ENCODE data around the gene IGFALS. TPM values are rescaled to one million over a fixed set of nuclear protein-coding genes. Genes with fewer than 3 reads are reported as not detected.
"Not testable (repeated sequence)": the region's sequence is repeated elsewhere in the genome, so short reads cannot be mapped to it uniquely, and the experiment has no call there.

IGFALS gene
- total RNA-seq, 4 donors from 2014 or later, result 0.42 to 2.4 (median 1.1) TPM

DNA sequence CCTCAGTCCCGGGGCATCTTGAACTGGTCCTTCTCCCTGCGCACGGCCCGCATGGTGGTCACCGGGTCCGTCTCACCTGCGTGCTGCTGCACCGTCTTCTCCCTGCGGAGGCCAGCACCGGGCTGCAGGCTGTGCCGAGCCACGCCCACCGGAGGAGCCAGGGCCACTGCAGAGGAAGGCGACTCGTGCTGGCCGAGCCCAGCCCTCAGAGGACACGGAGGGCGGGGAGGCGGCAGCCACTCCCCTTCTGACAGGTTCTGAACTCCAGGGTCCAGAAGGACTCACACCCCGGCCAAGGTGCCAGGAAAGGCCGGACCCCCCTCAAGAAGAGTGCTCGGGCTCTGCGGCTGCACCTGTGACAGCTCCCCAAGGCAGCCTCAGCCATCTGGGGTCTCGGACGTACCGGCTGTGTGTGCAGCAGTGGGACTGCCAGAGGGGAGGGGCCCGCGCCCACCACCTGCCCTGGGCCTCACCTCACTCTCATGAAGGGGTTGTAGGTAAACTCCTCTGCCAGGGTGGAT is 15.8 kb upstream of the IGFALS start:
- TF ChIP-seq EP300 (IDR thresholded peaks at IDR 0.05) (no peak), POLR2A (IDR thresholded peaks at IDR 0.05) (no peak), POLR2AphosphoS5 (IDR thresholded peaks at IDR 0.05) (no peak)
- TF ChIP-seq, protein P1, sequence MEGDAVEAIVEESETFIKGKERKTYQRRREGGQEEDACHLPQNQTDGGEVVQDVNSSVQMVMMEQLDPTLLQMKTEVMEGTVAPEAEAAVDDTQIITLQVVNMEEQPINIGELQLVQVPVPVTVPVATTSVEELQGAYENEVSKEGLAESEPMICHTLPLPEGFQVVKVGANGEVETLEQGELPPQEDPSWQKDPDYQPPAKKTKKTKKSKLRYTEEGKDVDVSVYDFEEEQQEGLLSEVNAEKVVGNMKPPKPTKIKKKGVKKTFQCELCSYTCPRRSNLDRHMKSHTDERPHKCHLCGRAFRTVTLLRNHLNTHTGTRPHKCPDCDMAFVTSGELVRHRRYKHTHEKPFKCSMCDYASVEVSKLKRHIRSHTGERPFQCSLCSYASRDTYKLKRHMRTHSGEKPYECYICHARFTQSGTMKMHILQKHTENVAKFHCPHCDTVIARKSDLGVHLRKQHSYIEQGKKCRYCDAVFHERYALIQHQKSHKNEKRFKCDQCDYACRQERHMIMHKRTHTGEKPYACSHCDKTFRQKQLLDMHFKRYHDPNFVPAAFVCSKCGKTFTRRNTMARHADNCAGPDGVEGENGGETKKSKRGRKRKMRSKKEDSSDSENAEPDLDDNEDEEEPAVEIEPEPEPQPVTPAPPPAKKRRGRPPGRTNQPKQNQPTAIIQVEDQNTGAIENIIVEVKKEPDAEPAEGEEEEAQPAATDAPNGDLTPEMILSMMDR (IDR thresholded peaks at IDR 0.05), result no peak
- Histone ChIP-seq H3K36me3 (peaks cover 46% of the 10 kb centered on the region), H3K9me3 (no peaks in the 10 kb centered on the region), H3K4me3 (no peak overlapping the region), H3K4me1 (peaks cover 6% of the 10 kb centered on the region), H3K27me3 (no peaks in the 10 kb centered on the region), H3K27ac (no peak overlapping the region)
- 94% methylated on average over 6 of the region's 28 CpGs for WGBS
- no peak for DNase-seq (ENCODE audit: low spot score in 2 of 2)

DNA sequence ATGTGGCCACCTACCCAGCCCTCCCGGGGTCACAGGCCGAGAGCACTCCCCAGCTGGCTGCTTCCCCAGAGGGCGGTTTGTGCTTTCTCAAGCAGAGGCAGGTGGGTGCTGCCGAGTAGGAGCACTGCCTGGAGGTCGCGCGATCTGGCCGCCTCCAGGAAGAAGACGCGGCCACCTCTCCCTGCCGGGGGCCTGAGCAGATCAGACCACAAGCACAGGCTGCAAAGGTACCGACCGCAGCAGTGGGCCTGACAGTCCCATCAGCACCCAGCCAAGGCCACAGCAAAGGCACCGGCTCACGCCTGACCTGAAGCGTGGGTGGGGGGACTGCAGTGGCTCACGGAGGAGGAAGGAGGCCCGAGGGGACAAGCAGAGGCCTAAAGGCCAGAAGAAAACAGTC is 15.2 kb upstream of the IGFALS start:
- H3K36me3 ChIP-seq, result peaks cover 43% of the 10 kb centered on the region
- H3K27me3 ChIP-seq, result no peaks in the 10 kb centered on the region
- TF ChIP-seq EP300 (IDR thresholded peaks at IDR 0.05), result no peak
- TF ChIP-seq POLR2A (IDR thresholded peaks at IDR 0.05), result no peak
- H3K4me3 ChIP-seq, result no peak overlapping the region
- no peak for DNase-seq (ENCODE audit: low spot score in 2 of 2)
- H3K27ac ChIP-seq, result no peak overlapping the region
- 79% methylated on average over 18 of the region's 18 CpGs for WGBS
- peaks cover 6% of the 10 kb centered on the region for H3K4me1 ChIP-seq
- H3K9me3 ChIP-seq, result no peaks in the 10 kb centered on the region

DNA sequence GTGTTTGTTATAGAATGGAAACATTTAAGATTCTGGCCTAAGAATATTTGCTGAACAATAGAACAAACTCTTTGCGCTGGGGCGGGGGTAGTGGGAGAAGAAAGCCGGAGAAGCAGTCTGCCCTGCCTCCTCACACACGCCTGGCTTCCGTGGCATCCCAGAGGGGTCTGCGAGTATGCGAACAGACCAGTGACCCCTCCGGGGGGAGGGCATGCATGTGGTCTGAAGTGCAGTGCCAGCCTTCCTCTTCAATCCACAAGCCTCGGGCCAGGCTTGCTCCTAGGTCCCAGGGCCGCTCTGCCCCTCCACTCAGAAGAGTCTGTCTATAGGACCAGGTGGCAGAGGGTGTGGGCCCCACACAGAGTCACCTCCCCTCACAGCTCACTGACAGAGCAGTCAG is 14.1 kb upstream of the IGFALS start:
- no peaks in the 10 kb centered on the region for H3K9me3 ChIP-seq
- no peak overlapping the region for H3K4me3 ChIP-seq
- H3K4me1 ChIP-seq, result peaks cover 2% of the 10 kb centered on the region
- peaks cover 41% of the 10 kb centered on the region for H3K36me3 ChIP-seq
- TF ChIP-seq POLR2AphosphoS5 (IDR thresholded peaks at IDR 0.05) (no peak), POLR2A (IDR thresholded peaks at IDR 0.05) (no peak), EP300 (IDR thresholded peaks at IDR 0.05) (no peak)
- TF ChIP-seq, protein P1 (IDR thresholded peaks at IDR 0.05), result no peak
- H3K27me3 ChIP-seq, result no peaks in the 10 kb centered on the region
- H3K27ac ChIP-seq, result no peak overlapping the region
- no peak for DNase-seq (ENCODE audit: low spot score in 2 of 2)
- 88% methylated on average over 9 of the region's 10 CpGs for WGBS

DNA sequence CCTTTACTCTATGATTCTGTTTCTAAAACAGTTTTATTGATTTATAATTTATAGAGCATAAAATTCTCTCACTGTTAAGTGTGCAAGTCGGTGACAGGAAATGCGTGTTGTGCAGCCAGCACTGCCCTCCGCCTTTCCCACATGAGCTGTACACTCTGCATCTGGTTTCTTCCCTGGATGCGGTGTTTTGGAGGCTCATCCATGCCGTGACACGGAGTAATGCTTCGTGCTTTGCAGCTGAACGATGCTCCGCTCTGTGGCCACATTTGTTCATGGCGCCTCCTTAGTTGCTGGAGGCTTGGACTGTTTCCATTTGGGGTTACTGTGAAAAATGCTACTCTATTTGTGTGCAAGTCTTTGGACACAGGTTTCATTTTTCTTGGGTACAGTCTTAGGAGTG is 7.2 kb upstream of the IGFALS start:
- H3K27me3 ChIP-seq, result no peaks in the 10 kb centered on the region
- H3K36me3 ChIP-seq, result peaks cover 4% of the 10 kb centered on the region
- H3K27ac ChIP-seq, result no peak overlapping the region
- H3K9me3 ChIP-seq, result peaks cover 3% of the 10 kb centered on the region
- DNase-seq (ENCODE audit: low spot score in 2 of 2), result no peak
- no peaks in the 10 kb centered on the region for H3K4me1 ChIP-seq
- WGBS, result 78% methylated on average over 10 of the region's 10 CpGs
- no peak overlapping the region for H3K4me3 ChIP-seq
- TF ChIP-seq POLR2A (IDR thresholded peaks at IDR 0.05), result no peak
- TF ChIP-seq, protein P1 (IDR thresholded peaks at IDR 0.05), result no peak
- TF ChIP-seq EP300 (IDR thresholded peaks at IDR 0.05), result no peak
- TF ChIP-seq POLR2AphosphoS5 (IDR thresholded peaks at IDR 0.05), result no peak

DNA sequence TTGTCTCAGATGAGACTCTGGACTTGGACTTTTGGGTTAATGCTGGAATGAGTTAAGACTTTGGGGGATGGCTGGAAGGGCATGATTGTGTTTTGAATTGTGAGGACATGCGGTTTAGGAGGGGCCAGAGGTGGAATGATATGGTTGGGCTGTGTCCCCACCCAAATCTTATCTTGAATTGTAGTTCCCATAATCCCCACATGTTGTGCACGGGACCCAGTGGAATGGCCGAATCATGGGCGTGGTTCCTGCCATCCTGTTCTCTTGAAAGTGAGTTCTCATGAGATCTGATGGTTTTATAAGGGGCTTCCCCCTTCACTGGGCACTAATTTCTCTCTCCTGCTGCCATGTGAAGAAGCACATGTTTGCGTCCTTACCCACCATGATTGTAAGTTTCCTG is 5.8 kb upstream of the IGFALS start:
- not testable (repeated sequence) for H3K9me3 ChIP-seq; H3K36me3 ChIP-seq; H3K4me3 ChIP-seq; DNase-seq (ENCODE audit: low spot score in 2 of 2); H3K27ac ChIP-seq; H3K4me1 ChIP-seq; H3K27me3 ChIP-seq
- WGBS, result 63% methylated on average over 4 of the region's 5 CpGs

DNA sequence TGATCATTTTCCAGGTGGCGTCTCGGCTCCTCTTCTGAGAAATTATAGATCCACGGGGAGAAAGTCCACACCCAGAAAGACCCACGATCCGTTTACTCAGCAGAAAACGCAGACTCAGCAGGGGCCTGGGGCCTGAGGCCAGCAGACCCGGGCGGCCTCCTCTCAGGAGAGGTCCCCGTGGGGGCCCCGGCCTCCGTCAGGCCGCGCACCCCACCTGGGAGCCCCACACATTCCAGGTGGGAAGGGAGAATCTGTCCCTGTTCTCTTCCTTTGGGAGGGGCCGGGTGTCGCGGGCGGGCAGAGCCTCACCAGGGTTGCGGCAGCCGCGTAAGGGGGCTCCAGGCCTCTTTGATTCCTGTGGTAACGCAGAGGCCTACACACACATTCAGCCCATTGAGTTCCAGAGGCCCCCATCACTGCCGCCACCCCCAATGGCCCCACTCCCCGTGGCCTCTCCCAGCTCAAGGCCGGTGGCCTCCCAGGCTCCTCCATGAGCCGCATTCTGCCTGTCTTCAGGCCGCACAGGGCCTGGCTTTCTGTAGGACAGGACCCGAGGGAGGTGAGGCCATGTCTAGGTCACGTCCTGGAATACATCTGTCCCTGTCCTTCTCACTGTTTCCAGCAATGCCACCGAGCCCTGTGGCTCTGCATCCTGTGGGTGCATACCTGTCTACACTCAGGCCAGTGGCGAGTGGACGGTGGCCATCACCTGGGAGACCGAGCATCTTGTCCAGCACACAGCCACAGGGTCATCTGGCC is 1.6 kb upstream of the IGFALS start:
- DNase-seq (ENCODE audit: low spot score in 2 of 2), result peak in 1 of 2 donors; percentile 58
- peaks cover 3% of the 10 kb centered on the region for H3K9me3 ChIP-seq
- H3K27ac ChIP-seq, result no peak overlapping the region
- no peak for TF ChIP-seq POLR2AphosphoS5 (IDR thresholded peaks at IDR 0.05)
- TF ChIP-seq, protein P1 (IDR thresholded peaks at IDR 0.05), result no peak
- TF ChIP-seq POLR2A (IDR thresholded peaks at IDR 0.05), result no peak
- no peak for TF ChIP-seq EP300 (IDR thresholded peaks at IDR 0.05)
- no peaks in the 10 kb centered on the region for H3K27me3 ChIP-seq
- 77% methylated on average over 30 of the region's 32 CpGs for WGBS
- H3K36me3 ChIP-seq, result peaks cover 25% of the 10 kb centered on the region
- no peak overlapping the region for H3K4me3 ChIP-seq
- no peaks in the 10 kb centered on the region for H3K4me1 ChIP-seq

Measured in suprapubic skin (tissue), 4 donors.